Medulla oblongata (tissue), 1 donor: Measurements from ENCODE around the gene ZNF653.

Source experiments
- DNase-seq: peaks from one replicate; pipeline ENCODE4 v3.0.0-alpha.2; 2015; ENCODE audit errors: extremely low spot score

ZNF653 gene, protein sequence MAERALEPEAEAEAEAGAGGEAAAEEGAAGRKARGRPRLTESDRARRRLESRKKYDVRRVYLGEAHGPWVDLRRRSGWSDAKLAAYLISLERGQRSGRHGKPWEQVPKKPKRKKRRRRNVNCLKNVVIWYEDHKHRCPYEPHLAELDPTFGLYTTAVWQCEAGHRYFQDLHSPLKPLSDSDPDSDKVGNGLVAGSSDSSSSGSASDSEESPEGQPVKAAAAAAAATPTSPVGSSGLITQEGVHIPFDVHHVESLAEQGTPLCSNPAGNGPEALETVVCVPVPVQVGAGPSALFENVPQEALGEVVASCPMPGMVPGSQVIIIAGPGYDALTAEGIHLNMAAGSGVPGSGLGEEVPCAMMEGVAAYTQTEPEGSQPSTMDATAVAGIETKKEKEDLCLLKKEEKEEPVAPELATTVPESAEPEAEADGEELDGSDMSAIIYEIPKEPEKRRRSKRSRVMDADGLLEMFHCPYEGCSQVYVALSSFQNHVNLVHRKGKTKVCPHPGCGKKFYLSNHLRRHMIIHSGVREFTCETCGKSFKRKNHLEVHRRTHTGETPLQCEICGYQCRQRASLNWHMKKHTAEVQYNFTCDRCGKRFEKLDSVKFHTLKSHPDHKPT

DNA sequence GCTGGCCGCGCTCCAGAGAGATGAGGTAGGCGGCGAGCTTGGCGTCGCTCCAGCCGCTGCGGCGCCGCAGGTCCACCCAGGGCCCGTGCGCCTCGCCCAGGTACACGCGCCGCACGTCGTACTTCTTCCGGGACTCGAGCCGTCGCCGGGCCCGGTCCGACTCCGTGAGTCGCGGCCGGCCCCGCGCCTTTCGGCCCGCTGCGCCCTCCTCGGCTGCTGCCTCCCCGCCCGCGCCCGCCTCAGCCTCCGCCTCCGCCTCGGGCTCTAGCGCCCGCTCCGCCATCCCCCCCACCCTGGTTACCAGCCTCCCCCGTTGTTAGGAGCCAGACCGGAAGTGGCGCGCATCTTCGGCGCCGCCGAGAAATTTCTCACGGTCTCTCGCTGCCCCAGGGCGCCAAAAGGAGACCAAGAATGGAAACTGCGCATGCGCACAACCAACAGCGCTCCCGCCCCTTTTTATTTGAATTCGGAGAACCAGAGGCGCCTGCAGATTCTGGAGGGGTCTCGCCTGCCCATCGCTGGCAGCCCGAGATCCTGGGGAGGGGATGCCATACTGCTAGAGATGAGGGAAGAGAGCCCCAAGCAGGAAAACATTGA, at the start of gene ZNF653:
TSS of gene ZNF653 (minus strand) at position 336 of the 597 bp plus-strand sequence. CDS start at position 283, 53 bp downstream.
- peak; percentile 96 for DNase-seq

DNA sequence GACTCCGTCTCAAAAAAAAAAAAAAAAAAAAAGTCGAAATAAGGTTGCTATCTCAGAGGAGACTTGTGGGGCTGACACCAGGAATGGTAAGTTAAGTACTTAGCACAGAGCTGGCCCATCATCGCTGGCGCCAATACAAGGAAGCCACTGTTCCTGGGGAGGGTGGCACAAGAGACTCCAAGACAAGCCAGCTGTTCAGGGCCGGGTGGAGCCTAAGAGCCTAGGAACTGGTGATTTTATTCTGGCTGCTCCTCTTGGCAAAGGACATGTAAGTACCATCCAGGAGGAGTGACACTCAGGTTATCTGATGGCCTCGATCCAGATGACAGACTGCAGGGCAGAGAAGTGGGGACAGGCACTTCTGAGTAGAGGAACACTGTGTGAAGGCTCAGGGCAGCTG, 49.6 kb upstream of the ZNF653 start:
- peak; percentile 67 for DNase-seq

GRCh38 chr19:11554160-11554559, 48.5 kb upstream of the ZNF653 start:
- DNase-seq = no peak

DNA sequence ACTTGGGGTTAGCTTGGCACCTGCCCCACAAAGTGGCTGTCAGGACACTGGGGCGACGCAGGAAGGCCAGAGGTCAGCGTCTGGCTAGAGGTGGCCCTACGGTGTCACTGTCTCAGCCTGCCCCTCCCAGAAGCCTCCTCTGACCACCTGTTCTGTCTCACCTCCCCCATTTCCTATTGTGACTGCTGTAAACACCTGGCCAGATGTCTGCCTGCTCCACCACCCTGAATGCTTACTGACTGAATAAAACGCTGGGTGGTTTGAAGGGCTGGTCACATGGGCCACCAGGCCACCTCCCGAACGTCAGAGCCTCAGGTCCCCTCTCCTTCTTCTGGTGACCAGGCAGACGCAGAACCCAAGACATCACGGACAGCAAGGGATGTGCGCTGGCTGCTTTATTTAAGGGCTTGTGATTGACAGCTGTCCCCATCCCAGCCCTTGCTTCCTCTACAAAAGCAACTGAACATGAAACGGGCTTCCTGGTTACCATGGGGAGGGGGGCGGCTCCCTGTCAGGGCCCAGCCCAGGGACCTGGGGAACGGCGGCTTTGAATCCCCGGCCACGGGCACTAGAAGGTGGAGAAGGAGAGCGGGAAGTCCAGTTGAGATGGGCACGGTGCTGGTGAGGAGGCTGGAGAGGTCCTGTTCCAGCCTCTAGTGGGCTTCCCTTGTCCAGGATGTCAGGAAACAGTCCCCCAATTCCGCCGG, 47.2 kb upstream of the ZNF653 start:
- DNase-seq = no peak

- DNase-seq = no peak
Measured at GRCh38 chr19:11551603-11552235, 46.1 kb upstream of the ZNF653 start.

DNA sequence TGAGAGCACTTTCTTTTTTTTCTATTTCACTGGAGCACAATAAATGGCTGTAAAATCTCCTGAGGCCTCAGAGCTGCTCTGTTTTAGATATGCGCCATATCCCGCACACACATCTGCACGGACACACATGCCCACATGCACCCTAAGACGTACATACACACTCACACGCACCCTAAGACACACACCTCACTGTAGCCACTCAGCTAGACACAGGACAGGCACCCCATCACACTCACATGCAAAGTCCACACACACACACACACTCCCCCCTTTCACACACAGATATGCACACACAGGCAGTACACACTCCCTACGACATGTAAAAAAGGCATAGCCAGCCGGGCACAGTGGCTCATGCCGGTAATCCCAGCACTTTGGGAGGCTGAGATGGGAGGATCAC, 44.6 kb upstream of the ZNF653 start:
- no peak for DNase-seq

GRCh38 chr19:11549386-11549953, 43.8 kb upstream of the ZNF653 start:
- DNase-seq = no peak

DNA sequence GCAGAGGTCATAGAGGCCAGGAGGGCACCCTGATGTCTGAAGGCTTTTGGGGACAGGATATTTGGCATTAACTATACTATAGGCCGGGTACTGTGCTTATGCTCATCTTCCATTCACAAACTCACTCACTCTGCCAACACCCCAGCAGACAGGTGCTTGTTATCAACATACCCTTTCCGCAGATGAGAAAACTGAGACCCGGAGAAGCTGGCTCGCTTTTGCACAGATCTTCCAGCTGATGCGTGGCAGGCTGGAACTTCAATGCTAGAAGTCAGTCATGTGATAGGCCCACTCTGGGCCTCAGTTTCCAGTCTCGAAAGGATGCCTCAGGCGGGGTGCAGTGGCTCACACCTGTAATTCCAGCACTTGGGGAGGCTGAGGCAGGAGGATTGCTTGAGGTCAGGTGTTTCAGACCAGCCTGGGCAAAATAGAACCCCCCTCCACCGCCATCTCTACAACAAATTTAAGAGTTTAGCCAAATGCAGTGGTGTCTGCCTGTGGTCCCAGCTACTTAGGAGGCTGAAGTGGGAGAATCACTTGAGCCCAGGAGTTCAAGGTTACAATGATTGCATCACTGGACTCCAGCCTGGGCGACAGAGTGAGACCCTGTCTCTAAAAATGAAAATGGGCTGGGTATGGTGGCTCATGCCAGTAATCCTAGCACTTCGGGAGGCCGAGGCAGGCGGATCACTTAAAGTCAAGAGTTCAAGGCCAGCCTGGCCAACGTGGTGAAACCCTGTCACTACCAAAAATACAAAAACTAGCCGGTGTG, 42.5 kb upstream of the ZNF653 start:
- DNase-seq = no peak

GRCh38 chr19:11541238-11541637, 35.6 kb upstream of the ZNF653 start:
- no peak for DNase-seq

DNA sequence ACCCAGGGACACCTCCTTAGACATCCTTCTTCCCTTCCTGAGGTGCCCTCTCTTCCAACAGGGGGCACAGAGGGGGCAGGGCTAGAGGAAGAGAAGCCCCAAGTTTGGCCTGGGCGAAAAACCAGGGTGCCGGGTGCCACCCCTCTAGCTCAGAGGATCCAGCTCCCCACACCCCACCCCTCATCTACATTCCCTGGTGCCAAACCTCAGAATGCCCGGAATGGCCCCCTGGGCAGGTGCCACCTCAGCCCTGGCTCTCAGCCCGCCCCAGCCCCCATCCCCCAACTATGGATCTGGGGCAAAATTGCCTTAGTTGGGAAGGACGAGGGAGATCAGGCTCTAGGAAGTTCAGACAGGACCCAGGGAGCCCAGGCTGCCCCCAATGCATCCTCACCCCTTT, 35.0 kb upstream of the ZNF653 start:
- DNase-seq = no peak

DNA sequence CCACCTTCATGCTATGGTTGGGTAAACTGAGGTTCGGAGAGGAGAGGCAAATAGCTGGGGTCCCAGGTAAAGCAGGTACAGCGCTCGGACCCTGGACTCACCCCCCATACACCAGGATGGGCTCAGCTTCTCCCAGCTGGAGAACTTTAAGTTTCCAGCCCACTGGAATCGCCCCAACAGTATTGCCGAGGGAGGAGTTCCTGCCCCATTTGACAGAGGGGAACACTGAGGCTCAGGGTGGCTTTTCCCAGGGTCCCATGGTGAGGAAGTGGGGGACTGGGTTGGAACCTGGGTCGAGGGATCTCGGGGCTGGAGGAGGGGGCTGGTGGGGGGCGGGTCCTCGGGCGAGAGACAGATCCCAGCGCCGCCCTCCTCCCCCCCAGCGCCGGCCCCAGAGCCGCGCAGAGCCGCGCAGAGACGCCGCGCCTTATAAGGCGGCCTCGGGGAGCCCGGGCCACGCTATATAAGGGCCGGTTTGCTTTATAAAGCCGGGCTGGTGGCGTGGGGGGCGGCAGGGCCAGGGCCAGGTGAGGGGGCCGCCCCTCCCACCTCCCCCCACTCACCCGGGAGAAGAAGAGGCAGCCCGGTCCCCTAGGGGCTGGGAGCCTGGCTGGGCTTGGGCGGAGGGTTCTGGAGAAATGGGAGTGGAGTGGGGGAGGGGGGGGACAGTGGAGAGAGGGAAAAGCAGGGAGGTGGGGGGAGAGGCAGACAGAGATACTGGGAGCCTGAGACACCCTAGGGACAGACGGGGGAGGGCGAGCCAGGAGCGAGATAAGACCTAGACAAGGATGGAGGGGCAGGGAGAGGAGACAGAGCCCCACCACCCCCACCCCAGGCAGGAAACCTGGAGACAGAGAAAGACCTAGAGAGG, 34.1 kb upstream of the ZNF653 start:
- no peak for DNase-seq

DNA sequence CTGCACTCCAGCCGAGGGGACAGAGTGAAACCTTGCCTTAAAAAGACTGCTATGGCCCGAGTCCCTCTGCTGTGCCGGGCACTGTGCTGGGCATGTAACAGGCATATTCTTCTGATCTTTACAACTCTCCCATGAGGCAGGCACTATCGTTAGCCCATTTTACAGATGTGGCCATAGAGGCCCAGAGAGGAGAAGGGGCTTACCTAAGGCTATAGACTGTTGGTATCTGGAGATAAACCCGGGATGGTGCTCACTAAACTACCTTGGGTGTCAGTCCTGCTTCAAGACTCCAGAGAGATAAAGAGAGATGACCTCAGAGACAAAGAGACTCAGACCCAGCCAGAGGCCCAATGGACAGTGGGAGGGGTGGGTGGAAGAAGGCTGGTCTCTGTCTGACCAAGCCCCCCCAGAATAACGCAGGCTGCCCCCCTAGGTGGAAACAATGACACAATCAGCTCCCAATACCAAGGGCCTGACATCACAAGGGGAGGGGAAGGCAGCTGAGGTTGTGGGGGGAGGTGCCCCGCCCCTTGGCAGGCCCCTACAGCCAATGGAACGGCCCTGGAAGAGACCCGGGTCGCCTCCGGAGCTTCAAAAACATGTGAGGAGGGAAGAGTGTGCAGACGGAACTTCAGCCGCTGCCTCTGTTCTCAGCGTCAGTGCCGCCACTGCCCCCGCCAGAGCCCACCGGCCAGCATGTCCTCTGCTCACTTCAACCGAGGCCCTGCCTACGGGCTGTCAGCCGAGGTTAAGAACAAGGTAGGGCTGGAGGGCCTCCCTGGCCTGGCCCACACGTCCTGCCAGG, 32.8 kb upstream of the ZNF653 start, which contains the start of gene CNN1:
TSS of gene CNN1 (plus strand) at position 620 of the 805 bp plus-strand sequence. CDS start at position 697, 77 bp downstream.
- no peak for DNase-seq

- DNase-seq = peak; percentile 91
Measured at GRCh38 chr19:11535792-11536595, 30.4 kb upstream of the ZNF653 start.

- DNase-seq = no peak
Measured at GRCh38 chr19:11534948-11535347, 29.3 kb upstream of the ZNF653 start.

GRCh38 chr19:11534538-11534937, 28.9 kb upstream of the ZNF653 start:
- no peak for DNase-seq

DNA sequence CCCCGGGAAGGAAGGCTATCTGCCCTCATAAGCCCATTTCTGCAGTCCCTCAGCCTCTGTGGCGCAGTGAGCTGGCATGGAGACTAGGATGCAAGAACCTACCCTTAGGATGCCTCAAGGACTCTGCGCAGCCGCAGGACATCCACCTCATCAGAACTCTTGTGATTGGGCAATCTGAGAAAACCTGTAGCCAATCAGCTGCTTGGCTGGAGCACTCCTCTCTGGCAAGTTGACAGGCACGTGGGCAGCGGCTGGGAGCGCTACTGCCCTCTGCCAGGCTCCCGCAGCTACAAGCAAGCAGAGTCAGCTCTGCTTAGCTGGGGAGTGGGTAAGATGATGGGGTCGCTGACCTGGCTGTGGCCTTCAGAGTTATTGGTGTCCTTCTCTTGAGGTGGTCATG, 24.8 kb upstream of the ZNF653 start:
- peak; percentile 93 for DNase-seq

DNA sequence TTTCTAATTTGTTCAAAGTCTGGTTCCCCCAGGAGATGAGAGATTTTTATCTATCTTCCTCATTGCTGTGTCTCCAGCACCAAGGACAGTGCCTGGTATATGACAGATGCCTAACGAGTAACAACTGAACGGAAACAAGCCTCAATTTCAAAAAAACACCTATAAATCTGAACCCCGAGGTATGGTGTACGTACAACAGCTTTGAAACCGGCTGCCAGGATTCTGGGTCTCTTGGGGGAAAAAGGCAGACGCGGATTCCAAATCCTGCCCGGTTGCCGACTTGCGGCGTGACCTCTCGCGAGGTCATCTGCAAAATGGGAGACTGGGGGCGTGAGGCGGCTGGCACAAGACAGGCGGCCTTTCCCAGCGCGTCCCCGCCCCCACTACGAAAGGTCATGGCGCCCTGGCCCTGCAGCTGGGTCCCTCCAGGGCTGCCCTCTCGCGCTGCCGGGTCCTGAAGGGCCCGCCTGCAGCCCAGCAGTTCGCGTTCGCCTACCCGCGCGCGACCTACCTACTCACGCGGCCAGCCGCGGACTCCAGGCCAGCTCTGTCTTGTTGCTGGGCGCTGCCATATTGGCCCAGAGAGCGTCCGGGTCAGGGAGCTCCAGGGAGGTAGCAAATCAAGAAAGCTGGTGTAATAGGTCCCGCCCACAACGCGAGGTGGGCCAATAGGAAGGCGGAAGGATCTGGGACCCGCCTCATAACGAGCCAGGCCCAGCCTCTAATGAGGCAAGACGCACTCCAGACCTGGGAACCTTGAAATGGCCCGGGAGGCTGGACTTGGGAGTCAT, 23.1 kb upstream of the ZNF653 start, which contains the start of gene ECSIT:
TSS of gene ECSIT (minus strand) at position 584 of the 791 bp plus-strand sequence. CDS start 9,964 bp downstream, outside the sequence.
- peak; percentile 99 for DNase-seq
